DND-41 (cell line): ENCODE measurements around the gene RIN1.

Source experiments
- CTCF ChIP-seq: IDR thresholded peaks from 2 replicates; pipeline ENCODE4 v1.5.1; 2012; ENCODE audit warnings: borderline replicate concordance, low read length, moderate library complexity, mild to moderate bottlenecking; ENCODE audit not compliant: poor library complexity, severe bottlenecking; ENCODE audit errors: extremely low read depth
- EZH2 ChIP-seq: IDR thresholded peaks from 3 replicates; pipeline ENCODE4 v1.6.1; 2012; ENCODE audit warnings: borderline replicate concordance, low read depth, mild to moderate bottlenecking, moderate library complexity, low read length, inconsistent platforms; ENCODE audit not compliant: severe bottlenecking

GRCh38 chr11:66339686-66340483 lies 3.7 kb upstream of the RIN1 start:
- TF ChIP-seq CTCF (no peak), EZH2 (no peak)
